ENCODE data around the gene ABI1. TPM values are rescaled to one million over a fixed set of nuclear protein-coding genes. Genes with fewer than 3 reads are reported as not detected.
A peak's percentile ranks its signal among the peaks of the same experiment; 100 is the strongest.

ABI1 gene
- total RNA-seq, 1 experiment from 2014 or later, result 79.8 TPM

GRCh38 chr10:26759008-26759407 lies 101.8 kb downstream of the ABI1 start:
- Histone ChIP-seq H3K4me3 (ENCODE audit: low read length) (no peak overlapping the region), H4K20me1 (ENCODE audit: insufficient read depth, low read depth, low read length) (no peaks in the 10 kb centered on the region), H3K4me2 (ENCODE audit: low read depth, low read length, poor library complexity, severe bottlenecking) (no peak overlapping the region), H3K36me3 (ENCODE audit: insufficient read depth, low read length) (peaks cover 41% of the 10 kb centered on the region), H3K9me2 (replicated peaks; ENCODE audit: insufficient read depth, low read length) (no peaks in the 10 kb centered on the region), H3K9me3 (ENCODE audit: low read length) (no peaks in the 10 kb centered on the region), H3K9ac (ENCODE audit: low read length) (no peak overlapping the region), H3K4me1 (ENCODE audit: low read length) (peaks cover 12% of the 10 kb centered on the region), H3K27me3 (ENCODE audit: low read length) (no peaks in the 10 kb centered on the region), H3K27ac (ENCODE audit: low read length) (no peak overlapping the region), H2AFZ (ENCODE audit: low read length) (no peak overlapping the region), H3K79me2 (ENCODE audit: low read length) (peaks cover 52% of the 10 kb centered on the region)
- no peak for DNase-seq

DNA sequence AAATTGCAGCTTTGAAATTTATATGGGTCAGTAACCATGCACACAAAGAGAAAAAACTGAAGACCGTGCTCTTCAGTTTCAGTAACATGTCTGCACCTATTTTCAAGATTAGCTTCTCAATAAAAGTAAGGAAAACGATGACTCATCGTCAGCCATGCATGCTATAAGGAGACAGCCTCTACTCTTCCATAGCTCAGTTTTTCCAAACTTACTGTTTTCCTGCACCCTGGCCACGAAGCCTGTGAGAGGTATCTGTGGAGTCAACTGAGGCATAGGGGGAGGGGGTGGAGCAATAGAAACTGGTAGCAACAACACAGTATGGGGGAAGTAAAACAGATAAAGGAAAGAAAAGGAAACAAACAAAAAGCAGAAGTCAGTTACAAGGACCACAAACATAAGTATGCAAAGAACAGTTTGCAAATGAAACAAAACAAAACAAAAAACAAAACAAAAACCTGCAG lies 105.3 kb downstream of the ABI1 start:
- H3K4me3 ChIP-seq (ENCODE audit: low read length), result no peak overlapping the region
- H3K79me2 ChIP-seq (ENCODE audit: low read length), result peaks cover 47% of the 10 kb centered on the region
- no peak overlapping the region for H2AFZ ChIP-seq (ENCODE audit: low read length)
- no peaks in the 10 kb centered on the region for H3K9me2 ChIP-seq (replicated peaks; ENCODE audit: insufficient read depth, low read length)
- no peak overlapping the region for H3K9ac ChIP-seq (ENCODE audit: low read length)
- peaks cover 49% of the 10 kb centered on the region for H3K36me3 ChIP-seq (ENCODE audit: insufficient read depth, low read length)
- no peak for DNase-seq
- no peaks in the 10 kb centered on the region for H3K27me3 ChIP-seq (ENCODE audit: low read length)
- H3K27ac ChIP-seq (ENCODE audit: low read length), result peak overlapping the region; percentile 23; the same call in 1 of the 2 replicates
- H3K4me1 ChIP-seq (ENCODE audit: low read length), result peaks cover 12% of the 10 kb centered on the region
- no peak overlapping the region for H3K4me2 ChIP-seq (ENCODE audit: low read depth, low read length, poor library complexity, severe bottlenecking)
- no peaks in the 10 kb centered on the region for H4K20me1 ChIP-seq (ENCODE audit: insufficient read depth, low read depth, low read length)
- H3K9me3 ChIP-seq (ENCODE audit: low read length), result no peaks in the 10 kb centered on the region

- Histone ChIP-seq H3K27ac (ENCODE audit: low read length) (no peak overlapping the region), H3K4me2 (ENCODE audit: low read depth, low read length, poor library complexity, severe bottlenecking) (no peak overlapping the region), H4K20me1 (ENCODE audit: insufficient read depth, low read depth, low read length) (no peaks in the 10 kb centered on the region), H3K4me1 (ENCODE audit: low read length) (no peaks in the 10 kb centered on the region), H3K79me2 (ENCODE audit: low read length) (peaks cover 22% of the 10 kb centered on the region), H3K9me2 (replicated peaks; ENCODE audit: insufficient read depth, low read length) (no peaks in the 10 kb centered on the region), H3K4me3 (ENCODE audit: low read length) (no peak overlapping the region), H3K9me3 (ENCODE audit: low read length) (no peaks in the 10 kb centered on the region), H3K9ac (ENCODE audit: low read length) (no peak overlapping the region), H3K36me3 (ENCODE audit: insufficient read depth, low read length) (peaks cover 71% of the 10 kb centered on the region), H2AFZ (ENCODE audit: low read length) (no peak overlapping the region), H3K27me3 (ENCODE audit: low read length) (no peaks in the 10 kb centered on the region)
- no peak for DNase-seq
Measured at GRCh38 chr10:26746061-26746460, 114.7 kb downstream of the ABI1 start.

- H3K9ac ChIP-seq (ENCODE audit: low read length), result no peak overlapping the region
- peaks cover 7% of the 10 kb centered on the region for H3K4me1 ChIP-seq (ENCODE audit: low read length)
- H3K27ac ChIP-seq (ENCODE audit: low read length), result no peak overlapping the region
- no peaks in the 10 kb centered on the region for H3K27me3 ChIP-seq (ENCODE audit: low read length)
- peaks cover 21% of the 10 kb centered on the region for H3K79me2 ChIP-seq (ENCODE audit: low read length)
- no peak overlapping the region for H3K4me2 ChIP-seq (ENCODE audit: low read depth, low read length, poor library complexity, severe bottlenecking)
- H3K36me3 ChIP-seq (ENCODE audit: insufficient read depth, low read length), result peaks cover 69% of the 10 kb centered on the region
- H4K20me1 ChIP-seq (ENCODE audit: insufficient read depth, low read depth, low read length), result no peaks in the 10 kb centered on the region
- no peak for DNase-seq
- no peaks in the 10 kb centered on the region for H3K9me3 ChIP-seq (ENCODE audit: low read length)
- H2AFZ ChIP-seq (ENCODE audit: low read length), result no peak overlapping the region
- H3K4me3 ChIP-seq (ENCODE audit: low read length), result no peak overlapping the region
- H3K9me2 ChIP-seq (replicated peaks; ENCODE audit: insufficient read depth, low read length), result no peaks in the 10 kb centered on the region
Measured at GRCh38 chr10:26743841-26744240, 116.9 kb downstream of the ABI1 start.

- H2AFZ ChIP-seq (ENCODE audit: low read length), result no peak overlapping the region
- H3K27me3 ChIP-seq (ENCODE audit: low read length), result no peaks in the 10 kb centered on the region
- H3K36me3 ChIP-seq (ENCODE audit: insufficient read depth, low read length), result peaks cover 77% of the 10 kb centered on the region
- H3K27ac ChIP-seq (ENCODE audit: low read length), result no peak overlapping the region
- no peak for DNase-seq
- H3K9me2 ChIP-seq (replicated peaks; ENCODE audit: insufficient read depth, low read length), result no peaks in the 10 kb centered on the region
- H3K4me2 ChIP-seq (ENCODE audit: low read depth, low read length, poor library complexity, severe bottlenecking), result no peak overlapping the region
- peaks cover 22% of the 10 kb centered on the region for H3K79me2 ChIP-seq (ENCODE audit: low read length)
- H3K4me3 ChIP-seq (ENCODE audit: low read length), result no peak overlapping the region
- H3K9me3 ChIP-seq (ENCODE audit: low read length), result no peaks in the 10 kb centered on the region
- peaks cover 15% of the 10 kb centered on the region for H3K4me1 ChIP-seq (ENCODE audit: low read length)
- H4K20me1 ChIP-seq (ENCODE audit: insufficient read depth, low read depth, low read length), result no peaks in the 10 kb centered on the region
- H3K9ac ChIP-seq (ENCODE audit: low read length), result no peak overlapping the region
Measured at GRCh38 chr10:26743091-26743490, 117.7 kb downstream of the ABI1 start.

DNA sequence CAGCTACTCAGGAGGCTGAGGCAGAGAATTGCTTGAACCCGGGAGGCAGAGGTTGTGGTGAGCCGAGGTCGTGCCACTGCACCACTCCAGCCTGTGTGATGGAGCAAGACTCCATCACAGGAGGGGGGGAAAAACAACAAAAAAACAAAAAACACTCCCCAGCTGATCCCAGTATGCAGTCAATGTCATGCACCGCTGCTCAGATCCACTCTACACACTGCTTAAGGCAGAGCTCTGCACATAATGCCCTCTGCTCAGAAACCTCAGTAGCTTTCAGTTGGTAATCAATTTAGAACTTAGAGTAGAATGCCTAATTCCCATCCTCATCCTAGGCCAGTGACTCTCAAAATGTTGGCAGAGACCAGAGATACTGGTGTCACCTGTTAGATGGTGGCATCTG lies 119.4 kb downstream of the ABI1 start:
- Histone ChIP-seq H3K4me3 (ENCODE audit: low read length) (no peak overlapping the region), H3K36me3 (ENCODE audit: insufficient read depth, low read length) (peaks cover 72% of the 10 kb centered on the region), H3K9me2 (replicated peaks; ENCODE audit: insufficient read depth, low read length) (no peaks in the 10 kb centered on the region), H4K20me1 (ENCODE audit: insufficient read depth, low read depth, low read length) (no peaks in the 10 kb centered on the region), H3K9ac (ENCODE audit: low read length) (no peak overlapping the region), H3K27ac (ENCODE audit: low read length) (no peak overlapping the region), H3K9me3 (ENCODE audit: low read length) (no peaks in the 10 kb centered on the region), H3K79me2 (ENCODE audit: low read length) (peaks cover 19% of the 10 kb centered on the region), H2AFZ (ENCODE audit: low read length) (no peak overlapping the region), H3K4me2 (ENCODE audit: low read depth, low read length, poor library complexity, severe bottlenecking) (no peak overlapping the region), H3K27me3 (ENCODE audit: low read length) (no peaks in the 10 kb centered on the region), H3K4me1 (ENCODE audit: low read length) (peaks cover 20% of the 10 kb centered on the region)
- DNase-seq, result no peak

GRCh38 chr10:26739071-26739631 lies 121.6 kb downstream of the ABI1 start:
- Histone ChIP-seq H3K36me3 (ENCODE audit: insufficient read depth, low read length) (peaks cover 70% of the 10 kb centered on the region), H2AFZ (ENCODE audit: low read length) (no peak overlapping the region), H3K79me2 (ENCODE audit: low read length) (peaks cover 24% of the 10 kb centered on the region), H3K27me3 (ENCODE audit: low read length) (no peaks in the 10 kb centered on the region), H3K9ac (ENCODE audit: low read length) (no peak overlapping the region), H3K4me2 (ENCODE audit: low read depth, low read length, poor library complexity, severe bottlenecking) (peak overlapping the region; percentile 16), H3K27ac (ENCODE audit: low read length) (peak overlapping the region; percentile 56), H3K9me2 (replicated peaks; ENCODE audit: insufficient read depth, low read length) (no peaks in the 10 kb centered on the region), H3K9me3 (ENCODE audit: low read length) (no peaks in the 10 kb centered on the region), H3K4me1 (ENCODE audit: low read length) (peaks cover 20% of the 10 kb centered on the region), H3K4me3 (ENCODE audit: low read length) (no peak overlapping the region), H4K20me1 (ENCODE audit: insufficient read depth, low read depth, low read length) (no peaks in the 10 kb centered on the region)
- no peak for DNase-seq

DNA sequence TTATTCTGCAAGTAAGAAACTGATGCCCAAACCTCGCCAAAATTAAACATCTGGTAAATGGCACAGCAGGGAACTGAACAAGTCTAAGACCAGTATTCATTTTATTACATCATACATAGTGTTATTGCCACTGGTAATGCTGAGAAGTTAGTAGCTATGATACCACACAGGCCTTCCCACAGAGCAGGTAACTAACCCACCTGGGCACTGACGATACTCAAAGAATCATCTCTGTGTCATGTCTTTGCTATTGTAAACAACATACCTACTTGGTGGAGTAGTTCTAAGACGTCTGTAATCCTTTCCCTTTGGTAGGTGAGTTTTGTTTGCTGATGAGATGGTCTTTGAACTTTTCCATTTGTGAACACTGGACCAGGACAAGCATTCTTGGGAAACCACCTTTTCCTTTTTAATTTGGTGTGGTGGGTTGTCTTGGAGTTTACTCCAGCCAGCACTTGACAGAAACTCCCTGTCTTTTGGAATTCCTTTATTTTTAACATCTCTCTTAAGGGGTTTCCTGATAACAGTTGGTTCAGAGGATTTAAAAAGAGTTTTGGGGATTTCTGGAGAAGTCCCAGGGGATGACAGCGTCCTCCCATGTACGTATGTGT lies 122.4 kb downstream of the ABI1 start:
- Histone ChIP-seq H3K4me2 (ENCODE audit: low read depth, low read length, poor library complexity, severe bottlenecking) (peak overlapping the region; percentile 16), H3K79me2 (ENCODE audit: low read length) (peaks cover 20% of the 10 kb centered on the region), H3K9me2 (replicated peaks; ENCODE audit: insufficient read depth, low read length) (no peaks in the 10 kb centered on the region), H3K27ac (ENCODE audit: low read length) (peak overlapping the region; percentile 56; the same call in 1 of the 2 replicates), H3K9ac (ENCODE audit: low read length) (no peak overlapping the region), H4K20me1 (ENCODE audit: insufficient read depth, low read depth, low read length) (no peaks in the 10 kb centered on the region), H2AFZ (ENCODE audit: low read length) (no peak overlapping the region), H3K4me1 (ENCODE audit: low read length) (peaks cover 20% of the 10 kb centered on the region), H3K27me3 (ENCODE audit: low read length) (no peaks in the 10 kb centered on the region), H3K9me3 (ENCODE audit: low read length) (no peaks in the 10 kb centered on the region), H3K36me3 (ENCODE audit: insufficient read depth, low read length) (peaks cover 72% of the 10 kb centered on the region), H3K4me3 (ENCODE audit: low read length) (no peak overlapping the region)
- DNase-seq, result no peak

Measured in Karpas-422 (cell line).